BJ (cell line): ENCODE data around the gene ANKRD50. TPM values are rescaled to one million over a fixed set of nuclear protein-coding genes. Genes with fewer than 3 reads are reported as not detected.

Experiments used
- CTCF ChIA-PET: fragments of 350-600 bp; formaldehyde crosslinking; extraction: SDS; loops from one replicate; lab custom pipeline; 2021; ENCODE audit warnings: antibody characterized with exemption, inconsistent platforms; lab: Yijun Ruan, JAX
- POLR2A ChIA-PET: fragments of 300-600 bp; sonication (Branson Sonifier 250); formaldehyde crosslinking; extraction: SDS; loops from one replicate; lab custom pipeline; 2021; ENCODE audit warnings: antibody characterized with exemption; lab: Charles Lee
- DNase-seq: peaks from one replicate; pipeline ENCODE4 v3.0.0-alpha.2; 2011; ENCODE audit warnings: low read depth
- H3K27me3 ChIP-seq: 2 replicates; pipeline ENCODE4 v1.6.0; 2011; ENCODE audit warnings: low read length; ENCODE audit not compliant: control insufficient read depth, insufficient read depth
- H3K36me3 ChIP-seq: 2 replicates; pipeline ENCODE4 v1.5.1; 2011; ENCODE audit warnings: low read length; ENCODE audit not compliant: control insufficient read depth, insufficient read depth
- H3K4me3 ChIP-seq: 2 replicates; pipeline ENCODE4 v1.5.1; 2011; ENCODE audit warnings: low read depth, mild to moderate bottlenecking, control low read depth, low read length
- polyA plus RNA-seq: library from polyadenylated mRNA; depleted of rRNA; stranded (reverse); fragments of >200 nt; gene quantifications from 2 replicates; pipeline ENCODE4 v1.2.3, GENCODE V29; 2011
- TF ChIP-seq, protein P1 (sequence below): IDR thresholded peaks from 2 replicates; pipeline ENCODE4 v1.5.1; 2011; ENCODE audit warnings: low read depth, mild to moderate bottlenecking, control low read depth, inconsistent platforms, low read length, moderate library complexity; ENCODE audit not compliant: insufficient read depth

Gene ANKRD50
- polyA plus RNA-seq, 1 experiment, result 6.5 TPM

GRCh38 chr4:124722071-124722470 lies 9.5 kb upstream of the ANKRD50 start:
- H3K27me3 ChIP-seq, result no peaks in the 10 kb centered on the region
- TF ChIP-seq, protein P1, sequence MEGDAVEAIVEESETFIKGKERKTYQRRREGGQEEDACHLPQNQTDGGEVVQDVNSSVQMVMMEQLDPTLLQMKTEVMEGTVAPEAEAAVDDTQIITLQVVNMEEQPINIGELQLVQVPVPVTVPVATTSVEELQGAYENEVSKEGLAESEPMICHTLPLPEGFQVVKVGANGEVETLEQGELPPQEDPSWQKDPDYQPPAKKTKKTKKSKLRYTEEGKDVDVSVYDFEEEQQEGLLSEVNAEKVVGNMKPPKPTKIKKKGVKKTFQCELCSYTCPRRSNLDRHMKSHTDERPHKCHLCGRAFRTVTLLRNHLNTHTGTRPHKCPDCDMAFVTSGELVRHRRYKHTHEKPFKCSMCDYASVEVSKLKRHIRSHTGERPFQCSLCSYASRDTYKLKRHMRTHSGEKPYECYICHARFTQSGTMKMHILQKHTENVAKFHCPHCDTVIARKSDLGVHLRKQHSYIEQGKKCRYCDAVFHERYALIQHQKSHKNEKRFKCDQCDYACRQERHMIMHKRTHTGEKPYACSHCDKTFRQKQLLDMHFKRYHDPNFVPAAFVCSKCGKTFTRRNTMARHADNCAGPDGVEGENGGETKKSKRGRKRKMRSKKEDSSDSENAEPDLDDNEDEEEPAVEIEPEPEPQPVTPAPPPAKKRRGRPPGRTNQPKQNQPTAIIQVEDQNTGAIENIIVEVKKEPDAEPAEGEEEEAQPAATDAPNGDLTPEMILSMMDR, result no peak
- ChIA-PET CTCF (no interaction called here), POLR2A (no interaction called here)
- no peaks in the 10 kb centered on the region for H3K36me3 ChIP-seq
- DNase-seq, result no peak
- H3K4me3 ChIP-seq, result no peak overlapping the region

GRCh38 chr4:124717101-124717500 lies 4.6 kb upstream of the ANKRD50 start:
- DNase-seq, result no peak
- no peaks in the 10 kb centered on the region for H3K27me3 ChIP-seq
- CTCF ChIA-PET, result no interaction called here
- TF ChIP-seq, protein P1, result no peak
- POLR2A ChIA-PET, result no interaction called here
- H3K4me3 ChIP-seq, result no peak overlapping the region
- H3K36me3 ChIP-seq, result no peaks in the 10 kb centered on the region

DNA sequence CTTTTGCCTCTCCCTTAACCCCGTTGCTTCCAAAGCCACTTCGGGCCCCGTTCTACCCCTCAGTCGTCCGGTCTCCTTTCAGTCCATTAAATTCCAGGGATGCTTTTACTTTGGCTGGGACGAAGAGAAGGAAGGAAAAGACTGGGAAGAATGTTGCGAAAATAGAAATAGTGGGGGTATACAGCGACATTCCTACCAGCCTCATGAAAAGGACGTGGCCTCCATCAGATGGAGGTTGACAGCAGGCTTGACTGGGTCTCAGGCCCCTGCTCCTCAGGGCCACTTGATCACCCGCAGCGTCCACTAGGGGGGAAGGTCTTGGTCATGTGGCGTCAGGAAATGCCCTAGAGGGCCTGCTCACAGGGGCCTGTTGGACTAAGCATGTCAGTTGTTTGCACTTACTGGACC lies 657 bp upstream of the ANKRD50 start:
- ChIA-PET POLR2A (no interaction called here), CTCF (interaction anchor here (1.2 kb wide), 1 partner anchor 166 kb away, joined by 3 read pairs; no protein-coding TSS in a partner anchor)
- Histone ChIP-seq H3K27me3 (no peaks in the 10 kb centered on the region), H3K36me3 (no peaks in the 10 kb centered on the region), H3K4me3 (peak overlapping the region; percentile 80)
- TF ChIP-seq, protein P1, result peak; percentile 59
- peak; percentile 24 for DNase-seq

GRCh38 chr4:124711471-124712371 lies 811 bp downstream of the ANKRD50 start:
- Histone ChIP-seq H3K4me3 (peak overlapping the region; percentile 80), H3K27me3 (no peaks in the 10 kb centered on the region), H3K36me3 (no peaks in the 10 kb centered on the region)
- peak; percentile 11 for DNase-seq
- POLR2A ChIA-PET, result interaction anchor here (0.7 kb wide), 1 partner anchor 26 kb away, joined by 12 read pairs; no protein-coding TSS in a partner anchor
- CTCF ChIA-PET, result interaction anchor here (0.6 to 1.2 kb wide), 2 partner anchors 164 to 203 kb away, joined by 3 read pairs; no protein-coding TSS in a partner anchor
- TF ChIP-seq, protein P1, result peak; percentile 41

GRCh38 chr4:124710911-124711310 lies 1.6 kb downstream of the ANKRD50 start:
- no peak for DNase-seq
- H3K36me3 ChIP-seq, result no peaks in the 10 kb centered on the region
- TF ChIP-seq, protein P1, result no peak
- ChIA-PET CTCF (interaction anchor here (1.3 kb wide), 1 partner anchor 15 kb away, joined by 3 read pairs; no protein-coding TSS in a partner anchor), POLR2A (interaction anchor here (0.7 to 1.2 kb wide), 2 partner anchors 11 to 25 kb away, joined by 3 to 12 read pairs; no protein-coding TSS in a partner anchor)
- H3K27me3 ChIP-seq, result no peaks in the 10 kb centered on the region
- peak overlapping the region; percentile 80 for H3K4me3 ChIP-seq
